Measurements from ENCODE around the gene SNAPIN. TPM values are rescaled to one million over a fixed set of nuclear protein-coding genes. Genes with fewer than 3 reads are reported as not detected.
A peak's percentile ranks its signal among the peaks of the same experiment; 100 is the strongest.

Gene SNAPIN
- total and polyA plus RNA-seq, 9 of the 15 experiments (the other 6 are each of a cell fraction or from before 2014, with no cell fraction given), result 11.2 to 43.9 (median 32.3) TPM

DNA sequence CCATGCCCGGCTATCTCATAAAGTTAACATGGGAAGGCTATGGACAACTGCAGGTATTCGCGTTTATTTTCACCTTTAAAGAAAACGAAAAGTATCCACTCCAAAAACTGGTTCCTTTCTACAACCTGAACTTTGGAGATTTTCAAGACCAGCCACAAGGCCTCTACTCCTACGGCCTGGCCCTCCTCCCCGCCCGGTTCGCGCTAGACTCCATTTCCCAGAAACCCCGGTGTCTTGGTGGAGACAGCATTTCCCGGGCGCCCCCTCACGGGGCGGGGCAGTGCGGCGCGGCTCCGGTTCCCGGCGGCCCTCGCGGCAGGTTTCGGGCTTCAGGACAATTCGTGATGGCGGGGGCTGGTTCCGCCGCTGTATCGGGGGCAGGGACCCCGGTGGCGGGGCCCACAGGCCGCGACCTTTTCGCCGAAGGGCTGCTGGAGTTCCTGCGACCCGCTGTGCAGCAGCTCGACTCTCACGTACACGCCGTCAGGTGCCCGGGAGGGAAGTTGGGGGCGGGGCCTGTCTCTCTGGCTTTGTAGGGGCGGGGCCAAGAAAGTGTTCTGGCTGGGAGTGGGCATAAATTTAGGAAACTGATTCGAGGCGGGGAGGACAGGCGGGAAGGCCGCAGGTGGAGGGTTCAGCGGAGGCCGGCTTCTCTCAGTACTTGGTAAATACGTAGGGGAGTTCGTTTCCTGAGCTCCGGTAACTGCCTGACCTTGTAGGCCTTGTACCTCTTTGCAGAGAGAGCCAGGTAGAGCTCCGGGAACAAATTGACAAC, at the start of gene SNAPIN (continued):
- peak; percentile 86 for TF ChIP-seq ELF1 (tag; IDR thresholded peaks at IDR 0.05)
- no peak for TF ChIP-seq SRSF1 (IDR thresholded peaks at IDR 0.05; ENCODE audit: low read depth, low read length)
- TF ChIP-seq ZBTB17 (CRISPR knock-in tag; IDR thresholded peaks at IDR 0.05), result no peak
- TF ChIP-seq ZNF384 (IDR thresholded peaks at IDR 0.05; ENCODE audit: low read depth, low read length), result no peak
- no peak for TF ChIP-seq MYBL2 (IDR thresholded peaks at IDR 0.05; ENCODE audit: low read depth)
- no peak for TF ChIP-seq MYBL2 (CRISPR knock-in tag; IDR thresholded peaks at IDR 0.05; ENCODE audit: borderline replicate concordance)
- TF ChIP-seq, protein P1, sequence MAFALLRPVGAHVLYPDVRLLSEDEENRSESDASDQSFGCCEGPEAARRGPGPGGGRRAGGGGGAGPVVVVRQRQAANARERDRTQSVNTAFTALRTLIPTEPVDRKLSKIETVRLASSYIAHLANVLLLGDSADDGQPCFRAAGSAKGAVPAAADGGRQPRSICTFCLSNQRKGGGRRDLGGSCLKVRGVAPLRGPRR (CRISPR knock-in tag; IDR thresholded peaks at IDR 0.05), result no peak
- TF ChIP-seq ZFP30 (CRISPR knock-in tag; IDR thresholded peaks at IDR 0.05; ENCODE audit: borderline replicate concordance), result no peak
- TF ChIP-seq CREB1 (IDR thresholded peaks at IDR 0.05), result peak; percentile 82
- TF ChIP-seq CREB1 (CRISPR knock-in tag; IDR thresholded peaks at IDR 0.05), result peak; percentile 25; the same call in 1 of the 2 replicates
- TF ChIP-seq MNT (conservative IDR thresholded peaks at IDR 0.05), result peak; percentile 64 to 84
- TF ChIP-seq, protein P2, sequence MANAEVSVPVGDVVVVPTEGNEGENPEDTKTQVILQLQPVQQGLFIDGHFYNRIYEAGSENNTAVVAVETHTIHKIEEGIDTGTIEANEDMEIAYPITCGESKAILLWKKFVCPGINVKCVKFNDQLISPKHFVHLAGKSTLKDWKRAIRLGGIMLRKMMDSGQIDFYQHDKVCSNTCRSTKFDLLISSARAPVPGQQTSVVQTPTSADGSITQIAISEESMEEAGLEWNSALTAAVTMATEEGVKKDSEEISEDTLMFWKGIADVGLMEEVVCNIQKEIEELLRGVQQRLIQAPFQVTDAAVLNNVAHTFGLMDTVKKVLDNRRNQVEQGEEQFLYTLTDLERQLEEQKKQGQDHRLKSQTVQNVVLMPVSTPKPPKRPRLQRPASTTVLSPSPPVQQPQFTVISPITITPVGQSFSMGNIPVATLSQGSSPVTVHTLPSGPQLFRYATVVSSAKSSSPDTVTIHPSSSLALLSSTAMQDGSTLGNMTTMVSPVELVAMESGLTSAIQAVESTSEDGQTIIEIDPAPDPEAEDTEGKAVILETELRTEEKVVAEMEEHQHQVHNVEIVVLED (CRISPR knock-in tag; IDR thresholded peaks at IDR 0.05), result peak; percentile 43; the same call in 1 of the 2 replicates
- TF ChIP-seq ZNF609 (CRISPR knock-in tag; IDR thresholded peaks at IDR 0.05; ENCODE audit: borderline replicate concordance), result no peak
- TF ChIP-seq, protein P3, sequence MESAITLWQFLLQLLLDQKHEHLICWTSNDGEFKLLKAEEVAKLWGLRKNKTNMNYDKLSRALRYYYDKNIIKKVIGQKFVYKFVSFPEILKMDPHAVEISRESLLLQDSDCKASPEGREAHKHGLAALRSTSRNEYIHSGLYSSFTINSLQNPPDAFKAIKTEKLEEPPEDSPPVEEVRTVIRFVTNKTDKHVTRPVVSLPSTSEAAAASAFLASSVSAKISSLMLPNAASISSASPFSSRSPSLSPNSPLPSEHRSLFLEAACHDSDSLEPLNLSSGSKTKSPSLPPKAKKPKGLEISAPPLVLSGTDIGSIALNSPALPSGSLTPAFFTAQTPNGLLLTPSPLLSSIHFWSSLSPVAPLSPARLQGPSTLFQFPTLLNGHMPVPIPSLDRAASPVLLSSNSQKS (CRISPR knock-in tag; IDR thresholded peaks at IDR 0.05), result no peak
- TF ChIP-seq BCL6 (CRISPR knock-in tag; IDR thresholded peaks at IDR 0.05), result no peak
- TF ChIP-seq MLX (CRISPR knock-in tag; conservative IDR thresholded peaks at IDR 0.05), result no peak
- no peak for TF ChIP-seq RUNX1 (IDR thresholded peaks at IDR 0.05; ENCODE audit: low read depth)

Data from K562 (cell line).